HUES64 (cell line): Measurements from ENCODE around the gene TTBK1.

Experiments
- H3K27ac ChIP-seq: 2 replicates; pipeline ENCODE4 v1.7.0; 2013; ENCODE audit warnings: low read depth, low read length, inconsistent platforms
- H3K27me3 ChIP-seq: 2 replicates; pipeline ENCODE4 v1.6.1; 2013; ENCODE audit warnings: mild to moderate bottlenecking, low read length; ENCODE audit not compliant: insufficient read depth
- H3K36me3 ChIP-seq: 2 replicates; pipeline ENCODE4 v1.6.1; 2013; ENCODE audit warnings: mild to moderate bottlenecking, low read length; ENCODE audit not compliant: insufficient read depth
- H3K4me1 ChIP-seq: 2 replicates; pipeline ENCODE4 v1.6.1; 2013; ENCODE audit warnings: mild to moderate bottlenecking, low read length, moderate library complexity; ENCODE audit not compliant: insufficient read depth
- H3K4me3 ChIP-seq: 2 replicates; pipeline ENCODE4 v1.5.1; 2013; ENCODE audit warnings: mild to moderate bottlenecking, low read length, moderate library complexity
- H3K9ac ChIP-seq: 2 replicates; pipeline ENCODE4 v1.6.1; 2013; ENCODE audit warnings: mild to moderate bottlenecking, low read depth, low read length
- H3K9me3 ChIP-seq: 2 replicates; pipeline ENCODE4 v1.6.1; 2013; ENCODE audit warnings: low read depth, low read length; ENCODE audit not compliant: insufficient read depth
- WGBS: fragments of 150-250, 120-280 bp; methylation state at CpG from one replicate; pipeline ENCODE4 v1.1.7; 2013; ENCODE audit warnings: missing lambda C conversion rate; 5-methylcytosine and 5-hydroxymethylcytosine counted together

TTBK1 gene

GRCh38 chr6:43276577-43277305, 33.5 kb downstream of the TTBK1 start:
- Histone ChIP-seq H3K27me3 (peaks cover 54% of the 10 kb centered on the region), H3K27ac (no peak overlapping the region), H3K36me3 (no peaks in the 10 kb centered on the region), H3K9me3 (no peaks in the 10 kb centered on the region), H3K4me1 (peaks cover 22% of the 10 kb centered on the region), H3K4me3 (peak overlapping the region; percentile 48), H3K9ac (no peak overlapping the region)
- 46% methylated on average over 11 of the region's 11 CpGs for WGBS

- Histone ChIP-seq H3K36me3 (no peaks in the 10 kb centered on the region), H3K27me3 (peaks cover 50% of the 10 kb centered on the region), H3K4me3 (no peak overlapping the region), H3K9ac (no peak overlapping the region), H3K9me3 (no peaks in the 10 kb centered on the region), H3K27ac (no peak overlapping the region), H3K4me1 (peaks cover 22% of the 10 kb centered on the region)
- WGBS, result 89% methylated on average over 5 of the region's 6 CpGs
Measured at GRCh38 chr6:43277306-43277642, 34.0 kb downstream of the TTBK1 start.

DNA sequence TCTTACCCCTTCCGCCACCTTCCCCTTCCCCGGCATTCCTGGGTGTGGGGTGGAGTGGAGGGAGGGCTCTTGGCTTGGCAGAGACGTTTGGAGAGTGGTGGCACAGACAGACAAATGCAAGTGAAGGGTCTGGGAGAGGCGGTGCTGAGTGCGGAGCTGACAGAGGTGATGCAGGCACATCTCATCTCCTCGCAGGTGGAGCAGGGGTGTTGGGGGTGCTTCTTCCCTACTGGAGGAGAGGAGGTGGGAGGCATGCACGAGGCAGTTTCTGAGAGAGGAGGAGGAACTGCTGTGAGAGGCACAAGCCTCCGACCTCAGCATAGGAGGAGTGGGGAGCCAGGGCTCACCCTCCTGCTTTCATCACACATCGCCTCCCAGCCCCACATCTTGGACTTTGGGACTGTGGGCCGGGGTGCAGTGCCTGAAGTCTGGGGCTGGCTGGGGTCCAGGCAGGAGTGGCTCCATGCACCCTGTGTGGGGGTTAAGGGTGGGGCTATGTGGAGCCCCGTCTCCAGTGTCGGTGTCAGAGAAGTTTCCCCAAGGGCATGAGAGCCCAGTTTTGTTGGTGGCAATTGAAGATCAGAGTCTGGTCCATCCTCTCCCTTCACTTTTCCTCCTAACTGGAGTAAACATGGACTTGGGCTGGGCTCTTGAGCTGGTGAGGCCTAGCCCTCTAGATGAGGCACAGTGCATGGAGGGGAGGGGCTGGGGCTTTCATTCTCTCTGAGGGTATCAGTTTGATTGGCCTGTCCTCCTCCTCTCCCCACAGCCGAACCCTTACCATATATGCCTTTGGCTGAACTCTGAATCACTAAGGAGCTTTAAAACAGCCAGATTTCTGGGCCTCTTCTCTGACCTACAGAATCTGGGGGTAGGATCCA, 34.6 kb downstream of the TTBK1 start:
- WGBS, result 78% methylated on average over 12 of the region's 13 CpGs
- peak overlapping the region; percentile 35; the same call in 1 of the 2 replicates for H3K27ac ChIP-seq

DNA sequence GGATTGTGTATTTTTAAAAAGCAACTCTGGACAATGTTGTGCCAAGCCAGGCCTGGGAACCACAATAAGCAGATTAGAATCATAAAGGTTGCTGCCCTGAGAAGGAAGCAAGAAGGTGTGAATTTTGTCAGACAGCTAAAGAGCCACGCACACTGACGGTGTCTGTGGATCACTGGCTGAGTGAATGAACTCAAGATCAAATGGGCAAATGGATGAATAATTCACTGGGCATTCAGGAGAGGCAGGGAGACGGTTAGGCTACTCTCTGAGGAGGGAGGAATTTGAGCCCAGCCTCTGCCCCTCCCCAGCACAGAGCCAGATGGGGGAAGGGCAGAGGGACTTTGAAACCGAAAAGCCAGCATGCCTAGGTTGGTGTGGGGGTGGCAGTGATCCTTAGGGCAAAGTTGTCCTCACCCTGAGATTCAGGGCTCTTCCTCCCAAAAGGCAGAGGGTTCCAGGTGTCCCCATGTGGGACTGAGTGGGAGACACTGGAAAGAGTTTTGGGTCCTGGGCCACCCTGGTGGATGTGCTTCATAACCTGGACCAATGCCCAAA, 35.3 kb downstream of the TTBK1 start:
- WGBS, result 20% methylated on average over 4 of the region's 4 CpGs
- Histone ChIP-seq H3K4me3 (no peak overlapping the region), H3K36me3 (no peaks in the 10 kb centered on the region), H3K27ac (peak overlapping the region; percentile 35; the same call in 1 of the 2 replicates), H3K9me3 (no peaks in the 10 kb centered on the region), H3K27me3 (peaks cover 36% of the 10 kb centered on the region), H3K9ac (no peak overlapping the region), H3K4me1 (peaks cover 22% of the 10 kb centered on the region)

More for the DNA sequence above, 34.6 kb downstream of the TTBK1 start:
- Histone ChIP-seq H3K9me3 (no peaks in the 10 kb centered on the region), H3K9ac (no peak overlapping the region), H3K27me3 (peaks cover 43% of the 10 kb centered on the region), H3K4me3 (no peak overlapping the region), H3K36me3 (no peaks in the 10 kb centered on the region), H3K4me1 (peaks cover 22% of the 10 kb centered on the region)

DNA sequence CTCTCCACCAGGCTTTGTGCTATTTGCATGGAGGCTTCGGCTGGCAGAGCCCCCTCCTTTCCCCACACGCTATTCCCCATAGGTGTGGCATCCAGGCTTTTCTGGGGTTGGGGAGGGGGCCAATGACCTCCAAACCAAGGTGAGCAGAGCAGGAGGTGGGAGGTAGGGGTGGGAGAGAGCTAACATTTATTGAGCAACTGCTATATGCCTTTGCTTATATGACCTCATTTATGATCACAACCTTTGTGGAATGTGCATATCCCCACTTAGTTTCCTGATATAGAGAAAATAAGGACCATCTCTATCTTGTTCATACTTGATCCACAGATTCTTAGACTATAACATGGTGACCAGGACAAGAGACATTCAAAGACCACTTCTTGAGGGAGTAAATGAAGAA, 37.0 kb downstream of the TTBK1 start:
- 67% methylated on average over 1 of the region's 2 CpGs for WGBS
- Histone ChIP-seq H3K9me3 (no peaks in the 10 kb centered on the region), H3K4me3 (no peak overlapping the region), H3K36me3 (no peaks in the 10 kb centered on the region), H3K9ac (no peak overlapping the region), H3K27ac (no peak overlapping the region), H3K27me3 (peaks cover 33% of the 10 kb centered on the region), H3K4me1 (peaks cover 22% of the 10 kb centered on the region)

DNA sequence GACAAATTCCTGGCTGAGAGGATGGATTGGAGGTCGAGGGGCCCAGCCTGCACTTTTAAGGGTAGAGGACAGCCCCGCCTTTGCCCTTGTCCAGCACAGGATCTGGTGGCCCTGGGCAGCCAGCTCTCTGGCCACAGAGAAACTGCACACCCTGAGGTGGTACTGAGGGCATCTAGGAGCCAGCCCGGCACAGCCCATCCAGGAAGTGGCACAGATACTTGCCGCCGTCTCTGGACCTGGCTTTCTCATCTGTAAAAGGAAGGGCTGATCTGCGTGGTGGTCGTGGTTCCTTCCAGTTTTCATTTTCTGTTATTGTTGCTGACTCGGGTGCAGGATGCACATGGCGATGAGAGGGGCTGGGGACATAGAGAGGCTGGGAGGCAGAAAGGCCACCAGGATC, 38.8 kb downstream of the TTBK1 start:
- Histone ChIP-seq H3K4me1 (peaks cover 11% of the 10 kb centered on the region), H3K9me3 (no peaks in the 10 kb centered on the region), H3K4me3 (no peak overlapping the region), H3K36me3 (no peaks in the 10 kb centered on the region), H3K27ac (no peak overlapping the region), H3K9ac (no peak overlapping the region), H3K27me3 (peaks cover 23% of the 10 kb centered on the region)
- WGBS, result 89% methylated on average over 9 of the region's 9 CpGs

DNA sequence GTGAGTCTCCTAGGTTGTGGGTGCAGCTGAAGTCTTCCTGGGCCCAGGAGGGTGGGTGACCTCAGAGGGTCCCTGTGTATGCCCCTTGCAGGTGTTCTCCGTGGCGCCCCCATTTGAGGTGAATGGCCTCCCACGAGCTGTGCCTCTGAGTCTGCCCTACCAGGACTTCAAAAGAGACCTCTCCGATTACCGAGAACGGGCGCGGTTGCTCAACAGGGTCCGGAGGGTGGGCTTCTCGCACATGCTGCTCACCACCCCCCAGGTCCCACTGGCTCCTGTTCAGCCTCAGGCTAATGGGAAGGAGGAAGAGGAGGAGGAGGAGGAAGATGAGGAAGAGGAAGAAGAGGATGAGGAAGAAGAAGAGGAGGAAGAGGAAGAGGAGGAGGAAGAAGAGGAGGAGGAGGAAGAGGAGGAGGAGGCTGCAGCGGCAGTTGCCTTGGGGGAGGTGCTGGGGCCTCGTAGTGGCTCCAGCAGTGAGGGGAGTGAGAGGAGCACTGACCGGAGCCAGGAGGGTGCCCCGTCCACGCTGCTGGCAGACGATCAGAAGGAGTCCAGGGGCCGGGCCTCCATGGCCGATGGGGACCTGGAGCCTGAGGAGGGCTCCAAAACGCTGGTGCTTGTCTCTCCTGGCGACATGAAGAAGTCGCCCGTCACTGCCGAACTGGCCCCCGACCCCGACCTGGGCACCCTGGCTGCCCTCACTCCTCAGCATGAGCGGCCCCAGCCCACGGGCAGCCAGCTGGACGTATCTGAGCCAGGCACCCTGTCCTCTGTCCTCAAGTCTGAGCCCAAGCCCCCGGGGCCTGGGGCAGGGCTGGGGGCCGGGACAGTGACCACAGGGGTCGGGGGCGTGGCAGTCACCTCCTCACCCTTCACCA, 39.6 kb downstream of the TTBK1 start:
- Histone ChIP-seq H3K27me3 (peaks cover 22% of the 10 kb centered on the region), H3K27ac (no peak overlapping the region), H3K36me3 (no peaks in the 10 kb centered on the region), H3K9me3 (no peaks in the 10 kb centered on the region), H3K4me1 (peaks cover 11% of the 10 kb centered on the region), H3K9ac (no peak overlapping the region), H3K4me3 (no peak overlapping the region)
- WGBS, result 90% methylated on average over 32 of the region's 32 CpGs

DNA sequence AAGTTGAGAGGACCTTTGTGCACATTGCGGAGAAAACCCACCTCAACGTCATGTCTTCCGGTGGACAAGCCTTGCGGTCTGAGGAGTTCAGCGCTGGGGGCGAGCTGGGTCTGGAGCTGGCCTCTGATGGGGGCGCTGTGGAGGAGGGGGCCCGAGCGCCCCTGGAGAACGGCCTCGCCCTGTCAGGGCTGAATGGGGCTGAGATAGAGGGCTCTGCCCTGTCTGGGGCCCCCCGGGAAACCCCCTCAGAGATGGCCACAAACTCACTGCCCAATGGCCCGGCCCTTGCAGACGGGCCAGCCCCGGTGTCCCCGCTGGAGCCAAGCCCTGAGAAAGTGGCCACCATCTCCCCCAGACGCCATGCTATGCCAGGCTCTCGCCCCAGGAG, 40.2 kb downstream of the TTBK1 start:
- Histone ChIP-seq H3K36me3 (no peaks in the 10 kb centered on the region), H3K27me3 (peaks cover 21% of the 10 kb centered on the region), H3K9ac (no peak overlapping the region), H3K27ac (no peak overlapping the region), H3K4me1 (peaks cover 4% of the 10 kb centered on the region), H3K9me3 (no peaks in the 10 kb centered on the region), H3K4me3 (no peak overlapping the region)
- WGBS, result 94% methylated on average over 18 of the region's 18 CpGs

DNA sequence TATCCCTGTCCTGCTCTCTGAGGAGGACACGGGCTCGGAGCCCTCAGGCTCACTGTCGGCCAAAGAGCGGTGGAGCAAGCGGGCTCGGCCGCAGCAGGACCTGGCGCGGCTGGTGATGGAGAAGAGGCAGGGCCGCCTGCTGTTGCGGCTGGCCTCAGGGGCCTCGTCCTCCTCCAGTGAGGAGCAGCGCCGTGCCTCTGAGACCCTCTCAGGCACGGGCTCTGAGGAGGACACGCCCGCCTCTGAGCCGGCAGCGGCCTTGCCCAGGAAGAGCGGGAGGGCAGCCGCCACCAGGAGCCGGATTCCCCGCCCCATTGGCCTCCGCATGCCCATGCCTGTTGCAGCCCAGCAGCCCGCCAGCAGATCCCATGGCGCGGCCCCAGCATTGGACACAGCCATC, 40.6 kb downstream of the TTBK1 start:
- H3K9ac ChIP-seq, result no peak overlapping the region
- no peak overlapping the region for H3K27ac ChIP-seq
- H3K4me3 ChIP-seq, result no peak overlapping the region
- WGBS, result 91% methylated on average over 27 of the region's 27 CpGs
- peaks cover under 1% of the 10 kb centered on the region; the same call in 1 of the 2 replicates for H3K4me1 ChIP-seq
- peaks cover 21% of the 10 kb centered on the region for H3K27me3 ChIP-seq
- H3K36me3 ChIP-seq, result no peaks in the 10 kb centered on the region
- no peaks in the 10 kb centered on the region for H3K9me3 ChIP-seq

GRCh38 chr6:43284991-43285781, 41.9 kb downstream of the TTBK1 start:
- Histone ChIP-seq H3K9ac (0 out of 2 replicates have a peak overlapping the region, but pooled peaks have one; percentile 5), H3K4me1 (no peaks in the 10 kb centered on the region), H3K36me3 (no peaks in the 10 kb centered on the region), H3K27me3 (peaks cover 21% of the 10 kb centered on the region), H3K27ac (no peak overlapping the region), H3K9me3 (no peaks in the 10 kb centered on the region), H3K4me3 (peak overlapping the region; percentile 32)
- WGBS, result 91% methylated on average over 83 of the region's 83 CpGs
